IPS-15b (cell line): ENCODE results near the gene PDE8A.
"Not testable (repeated sequence)": the region's sequence is repeated elsewhere in the genome, so short reads cannot be mapped to it uniquely, and the experiment has no call there.

Source experiments
- H3K27me3 ChIP-seq: one replicate; pipeline ENCODE4 v1.6.1; 2013; ENCODE audit warnings: low read length; ENCODE audit not compliant: control insufficient read depth, insufficient read depth
- H3K36me3 ChIP-seq: one replicate; pipeline ENCODE4 v1.6.1; 2013; ENCODE audit warnings: low read length; ENCODE audit not compliant: control insufficient read depth, insufficient read depth
- H3K4me1 ChIP-seq: one replicate; pipeline ENCODE4 v1.6.1; 2013; ENCODE audit warnings: mild to moderate bottlenecking, low read length; ENCODE audit not compliant: control insufficient read depth, insufficient read depth
- H3K4me3 ChIP-seq: one replicate; pipeline ENCODE4 v1.5.1; 2013; ENCODE audit warnings: low read depth, low read length
- H3K9ac ChIP-seq: one replicate; pipeline ENCODE4 v1.6.1; 2013; ENCODE audit warnings: low read depth, mild to moderate bottlenecking, low read length
- H3K9me3 ChIP-seq: one replicate; pipeline ENCODE4 v1.6.1; 2013; ENCODE audit warnings: mild to moderate bottlenecking, low read length; ENCODE audit not compliant: control insufficient read depth, insufficient read depth

PDE8A gene

DNA sequence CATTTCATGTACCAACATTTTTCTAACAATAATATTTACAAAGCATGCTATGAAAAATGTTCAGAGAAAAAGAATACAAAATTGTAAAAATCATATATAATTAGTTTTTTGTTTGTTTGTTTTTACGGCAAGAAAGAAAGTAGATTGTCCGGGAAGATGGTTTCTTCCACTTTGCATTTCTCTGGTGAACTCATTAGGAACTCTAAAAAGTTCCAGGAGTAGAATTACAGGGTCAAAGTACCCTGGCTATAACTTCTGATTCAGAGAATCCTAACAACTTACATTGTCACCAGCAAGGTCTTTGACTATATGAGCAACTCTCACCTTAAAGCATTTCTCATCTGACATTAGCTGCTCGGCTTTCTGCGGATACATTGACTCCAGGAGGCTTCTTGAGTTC lies 196.7 kb downstream of the PDE8A start:
- no peak overlapping the region for H3K4me3 ChIP-seq
- H3K4me1 ChIP-seq: no peaks in the 10 kb centered on the region
- H3K9me3 ChIP-seq: no peaks in the 10 kb centered on the region
- no peaks in the 10 kb centered on the region for H3K36me3 ChIP-seq
- H3K9ac ChIP-seq: no peak overlapping the region
- H3K27me3 ChIP-seq: no peaks in the 10 kb centered on the region

DNA sequence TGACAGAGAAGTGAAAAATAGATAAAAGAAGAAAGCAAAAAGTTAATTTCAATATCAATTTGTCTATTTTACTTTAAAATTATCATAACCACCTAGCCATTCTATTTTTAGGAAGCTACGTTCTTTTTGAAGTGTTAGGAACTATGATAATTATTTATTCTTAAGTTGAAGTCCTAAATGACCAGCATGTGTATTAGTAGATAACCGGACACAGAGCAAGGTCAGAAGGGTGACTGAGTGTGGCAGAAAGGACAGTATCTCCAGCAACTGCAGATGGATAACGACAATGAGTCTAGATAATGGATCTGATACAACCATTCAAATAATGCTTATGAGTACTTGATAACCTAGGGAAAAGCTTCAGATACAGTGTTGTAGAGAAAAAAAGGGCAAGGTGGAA lies 198.0 kb downstream of the PDE8A start:
- no peaks in the 10 kb centered on the region for H3K9me3 ChIP-seq
- H3K4me3 ChIP-seq: no peak overlapping the region
- H3K36me3 ChIP-seq: no peaks in the 10 kb centered on the region
- H3K9ac ChIP-seq: no peak overlapping the region
- H3K4me1 ChIP-seq: no peaks in the 10 kb centered on the region
- no peaks in the 10 kb centered on the region for H3K27me3 ChIP-seq

DNA sequence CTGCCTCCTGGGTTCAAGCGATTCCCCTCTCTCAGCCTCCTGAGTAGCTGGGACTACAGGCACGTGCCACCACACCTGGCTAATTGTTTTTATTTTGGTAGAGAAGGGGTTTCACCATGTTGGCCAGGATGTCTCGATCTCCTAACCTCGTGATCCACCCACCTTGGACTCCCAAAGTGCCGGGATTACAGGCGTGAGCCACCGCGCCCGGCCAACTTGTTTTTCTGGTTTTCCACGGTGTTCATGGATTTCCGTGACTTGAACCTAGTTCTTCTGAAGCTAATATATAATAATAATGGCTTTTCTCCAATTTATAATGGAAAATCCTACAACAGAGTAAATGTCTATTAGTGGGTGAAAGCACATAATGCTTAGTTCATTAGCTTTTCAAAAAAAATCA lies 203.7 kb downstream of the PDE8A start:
- not testable (repeated sequence) for H3K36me3 ChIP-seq, H3K9ac ChIP-seq, H3K9me3 ChIP-seq, H3K27me3 ChIP-seq, H3K4me3 ChIP-seq, H3K4me1 ChIP-seq

DNA sequence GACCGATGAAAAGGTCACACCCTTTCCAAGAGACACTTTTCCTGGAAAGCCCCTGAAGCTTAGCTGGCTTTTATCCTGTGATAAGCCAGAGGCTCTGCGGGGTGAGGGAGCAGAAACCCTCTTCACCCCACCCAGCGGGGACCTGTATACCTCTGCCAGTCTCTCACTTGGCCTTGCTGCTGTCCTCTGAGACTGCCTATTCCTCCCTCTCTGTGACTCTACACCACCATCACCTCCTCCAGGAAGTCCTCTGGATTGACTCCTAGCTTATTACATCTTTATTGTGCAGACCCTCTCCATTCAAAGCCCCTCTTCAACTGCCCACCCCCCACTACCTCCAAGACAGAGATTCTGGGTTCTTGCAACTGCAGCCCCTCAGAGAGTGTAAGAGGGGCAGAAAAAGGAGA lies 206.5 kb downstream of the PDE8A start:
- H3K27me3 ChIP-seq, H3K4me3 ChIP-seq, H3K9me3 ChIP-seq, H3K4me1 ChIP-seq, H3K36me3 ChIP-seq, H3K9ac ChIP-seq: not testable (repeated sequence)
